Heart left ventricle (tissue), 16 donors: Measurements from ENCODE around the gene TRDN. TPM values are rescaled to one million over a fixed set of nuclear protein-coding genes. Genes with fewer than 3 reads are reported as not detected.

Experiments
- ATAC-seq, 4 donors: fragments of 200-7000 bp; cut with Tn5 transposase; one replicate each; pipeline ENCODE4 v1.9.1; 2020 to 2022; ENCODE audit warnings: moderate library complexity in 4 of 4, mild to moderate bottlenecking in 3 of 4, moderate number of reproducible peaks in 1 of 4
- DNase-seq, 5 donors: peaks; one replicate each; pipeline ENCODE4 v3.0.0-alpha.2; 2020
- H3K27ac ChIP-seq, 12 donors: fragments of 200-600 bp; sonication (generic) in 4 of 12; one replicate each; pipeline versions ENCODE4 v1.5.0 to v1.8.0; 2016 to 2022; ENCODE audit warnings: mild to moderate bottlenecking in 2 of 12
- H3K27me3 ChIP-seq, 9 donors: fragments of 200-600 bp; sonication (generic) in 2 of 9; one replicate each; pipeline versions ENCODE4 v1.5.1 to v1.8.0; 2016 to 2022; ENCODE audit warnings: mild to moderate bottlenecking in 3 of 9
- H3K36me3 ChIP-seq, 9 donors: fragments of 200-600 bp; sonication (generic) in 2 of 9; one replicate each; pipeline versions ENCODE4 v1.5.0 to v1.8.0; 2018 to 2022; ENCODE audit warnings: mild to moderate bottlenecking in 2 of 9
- H3K4me1 ChIP-seq, 12 donors: fragments of 200-600 bp; sonication (generic) in 4 of 12; one replicate each; pipeline versions ENCODE4 v1.5.0 to v1.8.0; 2016 to 2022; ENCODE audit warnings: mild to moderate bottlenecking in 3 of 12
- H3K4me3 ChIP-seq, 12 donors: fragments of 200-600 bp; sonication (generic) in 4 of 12; one replicate each; pipeline versions ENCODE4 v1.5.0 to v1.8.0; 2017 to 2022; ENCODE audit warnings: mild to moderate bottlenecking in 9 of 12, moderate library complexity in 4 of 12
- H3K9me3 ChIP-seq, 12 donors: fragments of 200-600 bp; sonication (generic) in 4 of 12; one replicate each; pipeline versions ENCODE4 v1.5.0 to v1.8.0; 2016 to 2022; ENCODE audit warnings: mild to moderate bottlenecking in 1 of 12
- CTCF ChIP-seq, 12 donors: fragments of 200-600 bp; sonication (generic) in 4 of 12; IDR thresholded peaks; one replicate each; pipeline versions ENCODE4 v1.5.0 to v1.8.0; 2018 to 2022; ENCODE audit warnings: antibody characterized with exemption in 12 of 12, mild to moderate bottlenecking in 5 of 12
- POLR2A ChIP-seq, 2 donors: fragments of 450-650 bp; IDR thresholded peaks; one replicate each; pipeline ENCODE4 v1.6.1; 2017; ENCODE audit warnings: antibody characterized with exemption in 2 of 2, mild to moderate bottlenecking in 2 of 2, moderate library complexity in 2 of 2
- WGBS, 4 donors: extraction: QIAGEN DNeasy Blood & Tissue Kit in 2 of 4; methylation state at CpG; one replicate each; pipeline versions ENCODE4 v1.1.5 to v1.1.7; 2013 to 2018; 5-methylcytosine and 5-hydroxymethylcytosine counted together
- intact Hi-C, 10 donors: fragments of 100-400 bp; cut with DNase I; formaldehyde crosslinking; loops; one replicate each; pipeline versions ENCODE4 v1.11.1 to v1.14.2; 2022
- polyA plus RNA-seq, 2 donors: library from polyadenylated mRNA; stranded (reverse); fragments of 200-250 nt; gene quantifications; one replicate each; pipeline ENCODE4 v1.2.3, GENCODE V29; 2013
- total RNA-seq, 9 donors: library from RNA; depleted of rRNA in 2 of 9; stranded (reverse); fragments of >200 nt in 2 of 9; fragmentation: NEBNext Ultra II Directional in 3 of 9; extraction: Animal tissue kit (Norgen Biotek cat#: 25700) in 3 of 9; gene quantifications; one replicate each; pipeline versions ENCODE4 v1.1.0 to v1.2.4, GENCODE V29; 2016 to 2023
- donor health status: ischemic (EF 13 %, LVEDD 7.1; RV severe dilation, severe dysfunction).
- donor health status: healthy with polysubstance abuse.
- donor health status: DM: no; HTN: yes; CAD: no.
- donor health status: DM: no; HTN: no; CAD: no.
- donor health status: ischemic (EF 25% LVEDD 6.9; RV normal size, moderate dysfunction).
- donor health status: ischemic (EF 25% LVEDD 5.7; RV mildly dilated, moderate dysfunction).
- donor health status: healthy.
- donor health status: DM: yes; HTN: yes; CAD: no.
- donor health status: ischemic (EF 35%, LVEDD 5.7; RV mildly dilated, moderate dysfunction).
- donor health status: nonischemic (EF 11% LVEDD 7.7; RV severe dilation, severe dysfunction).
- donor health status: DM: yes; HTN: yes; CAD: no.
- donor health status: PGD.
- donor health status: ischemic (EF 29% LVEDD 5.4; RV normal size, mild dysfunction).
- donor health status: nonischemic (EF 23%, LVEDD 6.1; RV moderate dilation, normal function).

TRDN gene
- total and polyA plus RNA-seq, 11 donors: 39.0 to 577 (median 381) TPM

DNA sequence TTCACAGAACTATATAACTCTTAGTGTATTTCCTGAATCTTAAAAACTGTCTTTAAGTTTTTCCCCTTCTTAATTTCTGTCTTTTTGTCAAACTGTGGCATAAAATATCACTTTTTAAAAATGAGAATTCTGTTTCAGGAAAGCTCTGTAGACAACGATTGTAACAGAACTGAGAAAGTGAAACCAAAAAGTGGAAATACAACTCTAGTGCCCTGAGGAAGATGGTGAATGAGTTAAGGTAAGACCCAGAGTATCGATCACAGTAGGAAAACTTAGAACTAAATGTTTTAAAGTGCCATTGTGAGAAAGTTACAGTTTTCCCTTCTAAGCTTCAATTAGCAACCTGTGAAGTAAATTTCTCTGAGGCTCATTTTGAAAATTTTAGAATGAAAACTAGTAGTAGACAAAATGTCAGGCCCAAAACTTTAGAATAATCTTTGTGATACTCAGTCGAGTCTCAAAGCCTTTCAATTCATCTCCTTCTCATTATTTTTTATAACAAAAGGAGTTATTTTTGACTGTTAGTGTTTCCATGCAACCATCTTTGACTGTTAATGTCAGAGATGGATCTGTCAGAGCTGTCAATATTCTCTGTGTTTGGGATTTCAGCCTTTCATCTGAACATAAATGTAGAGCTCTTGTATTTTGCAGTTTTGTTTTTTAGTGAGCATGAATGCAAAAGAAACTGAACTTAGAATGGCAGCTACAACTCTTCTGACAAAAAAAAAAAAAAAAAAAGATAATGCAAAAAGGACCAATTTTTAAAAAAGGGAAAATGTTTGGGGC lies 19.0 kb upstream of the TRDN start:
- DNase-seq (no peak), ATAC-seq (peak in 1 of 4 donors; percentile 47)
- H3K27ac ChIP-seq: peak overlapping the region in 1 of 12 donors; percentile 34
- peak overlapping the region in 11 of 12 donors; percentile 0 to 45 (median 28) for H3K4me3 ChIP-seq
- H3K4me1 ChIP-seq: no peaks in the 10 kb centered on the region
- intact Hi-C loops: no loop called here
- H3K36me3 ChIP-seq: no peaks in the 10 kb centered on the region
- WGBS, 4 donors: 38 to 61% (median 42%) methylated on average over 3 of the region's 3 CpGs
- TF ChIP-seq CTCF (IDR thresholded peaks at IDR 0.05) (no peak), POLR2A (IDR thresholded peaks at IDR 0.05) (no peak)
- H3K9me3 ChIP-seq: no peaks in the 10 kb centered on the region
- H3K27me3 ChIP-seq: no peaks in the 10 kb centered on the region

DNA sequence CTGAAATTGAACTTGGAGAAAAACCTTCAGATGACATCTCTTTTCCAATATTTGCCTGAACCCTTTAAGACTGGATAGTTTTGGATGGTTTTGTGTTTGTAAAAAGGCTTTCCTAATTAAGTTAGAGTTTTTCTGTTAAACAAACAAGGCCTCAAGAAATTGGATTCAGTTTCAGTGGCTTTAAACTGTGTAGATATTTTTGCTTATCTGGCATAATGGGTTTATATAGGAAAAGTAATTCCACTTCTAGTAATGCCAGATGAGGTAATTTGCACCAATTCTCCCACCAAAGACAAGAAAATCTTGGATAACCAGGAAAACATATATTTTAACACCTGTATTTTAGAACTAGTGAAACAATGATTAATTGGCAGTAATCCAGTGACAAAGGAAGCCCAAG lies 12.0 kb upstream of the TRDN start:
- intact Hi-C loops: no loop called here
- Histone ChIP-seq H3K27me3 (no peaks in the 10 kb centered on the region), H3K4me1 (peaks cover 0 to 7% (median 0%) of the 10 kb centered on the region in 12 donors)

DNA sequence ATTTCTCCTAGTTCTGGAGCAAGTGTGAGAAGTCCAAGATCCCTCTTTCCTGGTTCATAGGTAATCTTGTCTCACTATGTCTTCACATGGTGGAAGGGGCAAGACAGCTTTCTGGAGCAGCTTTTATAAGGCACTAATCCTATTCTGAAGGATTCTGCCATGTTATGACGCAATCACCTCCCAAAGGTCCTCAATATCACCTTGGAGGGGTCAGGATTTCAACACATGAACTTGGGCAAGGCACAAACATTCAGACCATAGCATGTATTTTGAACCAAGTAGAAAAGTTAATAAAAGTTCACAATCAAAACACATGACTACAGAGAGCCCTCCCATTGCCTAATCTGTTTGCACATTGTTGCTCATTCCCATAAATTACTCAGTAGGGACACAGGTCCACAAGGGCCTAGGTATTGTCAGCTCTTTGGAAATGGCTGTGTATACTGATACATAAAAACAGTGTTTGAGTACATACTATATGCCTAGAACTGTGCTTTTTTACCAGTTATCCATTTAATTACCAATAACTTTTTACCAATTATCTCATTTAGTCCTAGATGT lies 11.3 kb upstream of the TRDN start:
- DNase-seq (no peak), ATAC-seq (no peak)
- Histone ChIP-seq H3K27ac (no peak overlapping the region), H3K9me3 (peaks cover 0 to 8% (median 0%) of the 10 kb centered on the region in 12 donors), H3K36me3 (no peaks in the 10 kb centered on the region), H3K4me1 (peaks cover 0 to 7% (median 0%) of the 10 kb centered on the region in 12 donors), H3K27me3 (no peaks in the 10 kb centered on the region), H3K4me3 (no peak overlapping the region)
- intact Hi-C loops: no loop called here
- no peak for TF ChIP-seq CTCF (IDR thresholded peaks at IDR 0.05)
- TF ChIP-seq POLR2A (IDR thresholded peaks at IDR 0.05): no peak
- WGBS, 4 donors: 0 to 85% (median 29%) methylated on average over 1 of the region's 1 CpG

More for the DNA sequence above, 12.0 kb upstream of the TRDN start:
- Histone ChIP-seq H3K9me3 (peaks cover 0 to 8% (median 0%) of the 10 kb centered on the region in 12 donors), H3K27ac (no peak overlapping the region), H3K36me3 (no peaks in the 10 kb centered on the region), H3K4me3 (no peak overlapping the region)
- DNase-seq (no peak), ATAC-seq (no peak)
- TF ChIP-seq CTCF (IDR thresholded peaks at IDR 0.05) (no peak), POLR2A (IDR thresholded peaks at IDR 0.05) (no peak)

DNA sequence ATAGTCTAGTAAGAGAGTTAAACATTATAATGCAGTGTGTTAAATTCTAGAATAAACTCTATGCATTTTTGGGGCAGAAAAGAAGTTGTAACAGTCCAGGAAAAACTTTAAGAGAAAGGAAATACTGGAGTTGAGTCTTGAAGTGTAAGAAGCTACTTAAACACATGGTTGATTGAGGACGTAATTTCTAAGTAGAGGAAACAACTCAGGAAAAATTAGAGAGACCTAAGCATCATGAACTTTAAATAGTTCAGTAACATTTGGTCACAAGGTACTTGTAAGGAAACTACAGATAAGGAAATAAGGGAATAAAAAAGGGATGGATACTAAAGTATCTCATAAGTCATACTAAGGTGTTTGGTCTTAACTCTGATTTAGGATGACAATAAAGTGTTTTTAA lies 4.7 kb upstream of the TRDN start:
- WGBS, 4 donors: 20 to 31% (median 25%) methylated on average over 1 of the region's 1 CpG
- intact Hi-C loops: no loop called here
- ATAC-seq (no peak), DNase-seq (no peak)
- Histone ChIP-seq H3K27ac (peak overlapping the region in 3 of 12 donors; percentile 9 to 72 (median 55)), H3K36me3 (no peaks in the 10 kb centered on the region), H3K9me3 (no peaks in the 10 kb centered on the region), H3K4me1 (peaks cover 0 to 19% (median 3%) of the 10 kb centered on the region in 12 donors), H3K27me3 (no peaks in the 10 kb centered on the region), H3K4me3 (no peak overlapping the region)
- TF ChIP-seq CTCF (IDR thresholded peaks at IDR 0.05) (no peak), POLR2A (IDR thresholded peaks at IDR 0.05) (no peak)
